DMS 273 (cell line): ENCODE results near the gene TANC1.
A peak's percentile ranks its signal among the peaks of the same experiment; 100 is the strongest.
"Not testable (repeated sequence)": the region's sequence is repeated elsewhere in the genome, so short reads cannot be mapped to it uniquely, and the experiment has no call there.

Source experiments
- DNase-seq: peaks from one replicate; lab custom pipeline; 2025; ENCODE audit not compliant: unreplicated experiment; lab: John Stamatoyannopoulos, UW

The TANC1 gene

DNA sequence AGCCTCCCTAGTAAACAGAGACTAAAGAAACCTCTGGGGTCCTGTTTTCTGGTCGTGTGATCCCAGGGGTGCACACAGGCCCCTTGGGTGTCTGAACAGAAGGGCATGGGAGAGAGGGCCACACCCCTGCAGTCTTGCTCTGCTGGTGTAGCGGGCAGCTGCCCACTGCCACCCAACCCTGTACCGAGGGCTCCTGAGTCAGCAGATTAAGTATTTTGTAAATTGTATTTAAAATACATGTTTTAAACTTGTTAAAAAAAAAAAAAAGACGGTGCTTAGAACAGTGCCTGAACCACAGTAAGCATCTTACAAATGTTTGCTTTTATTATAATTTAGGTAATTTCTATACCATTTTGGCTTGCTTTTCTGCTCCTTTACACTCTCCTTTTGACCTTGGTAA, 113.7 kb downstream of the TANC1 start:
- DNase-seq: no peak

- no peak for DNase-seq
Measured at GRCh38 chr2:159084384-159085370, 116.2 kb downstream of the TANC1 start.

DNA sequence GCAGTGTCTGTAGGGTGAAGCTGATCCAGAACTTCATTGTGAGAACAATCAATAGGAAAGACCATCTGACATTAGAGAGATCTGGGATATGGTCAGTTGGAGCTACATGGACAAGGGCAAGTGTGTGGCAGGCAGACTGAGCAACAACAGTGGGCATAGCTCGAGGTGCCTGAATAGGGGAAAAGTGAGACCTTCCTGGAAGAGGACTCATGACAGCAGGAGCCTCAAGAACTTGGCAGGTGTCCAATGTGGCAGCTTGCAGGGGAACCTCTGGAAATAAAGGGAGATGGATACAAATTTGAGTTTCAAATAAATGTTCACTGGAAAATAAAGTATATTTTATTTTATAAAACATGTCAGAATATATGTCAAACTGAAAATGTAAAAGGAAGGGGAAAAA, 117.9 kb downstream of the TANC1 start:
- DNase-seq: peak; percentile 93

DNA sequence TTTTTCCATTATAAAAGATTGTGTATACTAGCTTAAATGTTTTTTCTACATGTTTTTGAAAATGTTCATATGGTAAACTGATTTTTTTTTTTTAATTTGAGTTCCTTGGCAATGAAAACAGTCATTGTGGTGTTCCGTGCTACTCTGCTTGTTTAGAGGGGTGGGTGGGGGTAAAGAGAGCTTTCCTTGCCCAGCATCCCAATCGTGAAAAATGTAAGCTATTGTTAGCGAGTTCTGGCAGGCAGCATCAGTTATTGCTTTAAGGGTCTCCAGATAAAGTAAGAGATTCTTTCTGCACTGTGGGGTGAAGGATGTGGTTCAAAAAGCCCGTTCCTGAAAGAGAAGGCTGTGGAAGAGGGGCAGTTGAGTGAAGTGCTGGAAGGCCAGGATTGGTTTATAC, 118.4 kb downstream of the TANC1 start:
- no peak for DNase-seq

DNA sequence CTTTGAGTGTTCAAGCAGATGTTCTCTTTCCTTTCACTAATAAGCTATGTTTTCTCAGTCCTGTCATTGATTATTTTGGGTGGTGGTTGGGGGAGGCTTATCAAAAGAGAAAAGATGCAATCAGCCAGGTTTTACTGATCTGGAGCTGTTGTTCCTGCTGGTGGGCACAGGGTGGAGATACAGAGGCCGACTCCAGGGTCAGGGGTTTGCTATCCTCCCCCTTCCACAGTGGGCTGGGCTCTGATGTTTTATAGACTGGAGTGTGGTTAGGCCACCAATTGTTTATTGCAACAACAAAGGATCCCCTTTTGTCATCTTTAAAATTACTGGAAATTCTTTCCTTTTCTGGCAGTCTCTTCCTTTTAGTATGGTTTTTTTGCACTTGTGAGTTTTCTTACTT, 120.5 kb downstream of the TANC1 start:
- peak; percentile 35 for DNase-seq

GRCh38 chr2:159089543-159089942, 121.1 kb downstream of the TANC1 start:
- no peak for DNase-seq

DNA sequence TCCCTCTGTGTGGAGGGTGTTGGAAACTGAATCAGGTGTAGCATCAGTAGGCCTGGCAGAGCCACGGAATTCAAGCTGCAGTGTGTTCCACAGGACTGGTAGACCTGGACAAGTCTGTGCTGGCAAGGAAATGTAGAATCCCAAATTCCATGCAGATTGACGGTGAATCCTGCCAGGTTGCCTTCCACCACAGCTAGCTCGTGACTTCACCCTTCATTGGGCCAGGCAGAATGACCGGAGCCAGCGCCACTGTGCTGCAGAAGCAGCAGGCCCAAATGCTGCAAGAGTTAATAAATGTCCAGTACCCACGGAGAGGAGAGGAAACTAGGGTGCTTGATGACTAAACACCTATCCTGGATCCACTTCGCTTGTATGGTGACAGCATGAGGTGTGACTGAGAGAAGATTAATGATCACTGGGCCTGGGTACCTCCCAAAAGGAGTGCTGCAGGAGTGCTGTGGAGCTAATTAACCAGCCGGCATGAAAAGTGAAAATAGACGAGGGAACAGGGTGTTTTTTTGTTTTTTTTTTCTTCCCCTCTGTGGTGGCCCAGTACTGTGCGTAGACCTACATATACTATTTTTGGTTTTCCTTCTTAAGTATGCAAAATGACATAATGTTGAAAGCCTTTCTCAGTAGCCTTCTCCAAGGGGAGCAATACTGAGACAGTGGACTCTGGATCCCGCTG, 122.2 kb downstream of the TANC1 start:
- DNase-seq: peak; percentile 19

DNA sequence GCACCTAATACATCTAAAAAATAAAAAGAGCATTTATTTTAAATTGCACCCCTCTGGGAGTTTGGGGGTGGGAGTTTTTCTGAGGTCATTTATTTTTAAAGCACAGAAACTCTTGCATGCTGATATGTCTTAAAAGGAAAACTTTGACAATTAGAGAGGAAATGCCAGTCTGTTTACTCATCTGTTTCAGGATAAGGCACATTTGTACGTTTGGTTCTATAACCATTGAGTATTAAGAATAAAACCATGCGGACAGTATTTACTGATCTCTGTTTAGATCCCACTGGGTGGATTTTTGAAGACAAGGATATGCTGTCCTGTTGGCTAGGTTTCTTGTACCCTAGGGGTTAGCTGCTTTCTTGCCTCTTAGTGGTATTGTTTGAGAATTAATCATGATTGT, 122.9 kb downstream of the TANC1 start:
- DNase-seq: no peak

- DNase-seq: no peak
Measured at GRCh38 chr2:159091976-159092375, 123.5 kb downstream of the TANC1 start.

GRCh38 chr2:159093497-159093896, 125.1 kb downstream of the TANC1 start:
- DNase-seq: peak; percentile 74

DNA sequence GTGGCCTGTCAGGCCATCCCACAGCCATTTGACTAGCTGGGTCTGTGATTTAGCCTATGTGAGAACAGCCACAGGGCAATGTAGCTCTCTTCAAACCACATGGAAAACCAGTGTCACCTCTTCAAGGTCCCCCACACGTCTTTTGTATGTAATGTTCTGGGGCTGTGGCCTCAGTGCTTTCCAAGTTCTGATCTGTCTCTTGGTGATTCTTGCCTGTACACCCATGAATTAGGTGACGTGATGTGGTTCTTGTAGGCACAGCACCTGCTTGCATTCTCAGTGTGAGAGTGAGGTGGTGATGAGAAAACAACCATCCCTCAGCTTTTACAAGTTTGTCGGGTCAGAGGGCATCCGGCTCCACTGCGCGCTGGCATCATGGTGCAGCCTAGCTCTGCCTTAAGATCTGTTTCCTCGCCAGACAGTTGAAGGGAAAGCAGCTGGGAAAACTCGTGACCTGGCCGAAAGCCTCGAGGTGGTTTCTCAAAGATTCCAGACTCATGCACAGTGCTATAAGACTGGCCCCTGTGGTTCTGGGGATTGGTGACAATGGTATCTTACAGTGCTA, 125.8 kb downstream of the TANC1 start:
- DNase-seq: peak; percentile 24

GRCh38 chr2:159095813-159096212, 127.4 kb downstream of the TANC1 start:
- DNase-seq: no peak

DNA sequence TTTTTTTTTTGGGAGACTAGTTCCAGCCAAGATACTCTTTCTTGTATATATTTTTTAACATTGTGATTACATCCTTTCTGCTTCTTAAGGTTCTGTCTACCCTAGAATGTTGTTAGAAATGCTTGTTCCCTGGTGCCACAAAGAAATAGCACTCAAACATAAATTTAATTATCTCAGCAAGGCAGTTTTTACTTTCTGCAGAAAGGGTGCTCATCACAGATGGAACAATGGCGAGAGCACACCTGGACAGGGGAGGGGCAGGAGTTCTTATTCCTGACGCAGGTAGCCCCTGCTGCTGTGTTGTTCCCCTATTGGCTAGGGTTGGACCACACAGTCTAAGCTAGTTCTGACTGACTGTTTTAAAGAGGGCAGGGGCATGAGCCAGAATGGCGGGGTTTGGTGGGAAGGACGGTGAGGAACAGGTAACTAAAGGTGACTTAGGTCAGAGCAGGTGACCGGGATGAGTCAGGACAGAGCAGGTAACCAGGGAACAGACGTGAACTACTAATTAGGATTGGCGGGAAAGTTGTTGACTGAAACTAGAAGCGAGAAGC, 127.9 kb downstream of the TANC1 start:
- not testable (repeated sequence) for DNase-seq

DNA sequence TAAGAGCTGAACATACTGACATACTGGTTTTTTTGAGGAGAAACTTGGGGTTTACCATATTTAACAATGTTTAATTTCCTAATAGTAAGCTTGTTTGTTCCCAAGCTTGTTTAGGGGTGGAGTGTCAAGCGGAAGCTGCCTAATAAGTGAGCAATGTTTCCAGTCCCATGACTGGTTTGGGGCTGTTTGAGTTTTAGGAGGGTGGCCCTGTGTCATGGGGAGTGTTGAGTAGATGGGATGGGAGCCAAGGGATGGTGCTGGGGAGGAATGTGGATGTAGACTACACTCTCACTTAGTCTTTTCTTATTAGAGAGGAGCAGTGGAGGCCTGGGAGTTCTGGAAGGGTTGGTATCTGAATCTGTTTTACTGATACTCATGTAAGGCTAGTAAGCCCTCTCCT, 128.5 kb downstream of the TANC1 start:
- no peak for DNase-seq

DNA sequence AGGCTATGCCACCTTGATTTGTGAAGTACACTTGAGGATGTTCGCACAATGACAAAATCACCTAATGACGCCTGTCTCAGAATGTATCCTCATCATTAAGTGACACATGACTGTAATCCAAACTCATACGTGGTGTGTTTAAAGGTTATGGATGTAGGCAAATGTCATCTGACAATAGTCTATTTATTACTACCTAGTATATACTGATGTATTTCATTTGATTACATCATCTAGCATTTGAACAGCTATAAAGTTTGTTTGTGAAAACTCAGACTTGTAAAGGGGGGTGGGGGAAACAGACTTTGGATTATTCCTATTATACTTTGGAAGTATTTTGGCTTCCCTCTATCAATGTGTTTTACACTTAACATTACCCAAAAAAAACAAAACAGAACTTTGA, 129.9 kb downstream of the TANC1 start:
- DNase-seq: no peak

DNA sequence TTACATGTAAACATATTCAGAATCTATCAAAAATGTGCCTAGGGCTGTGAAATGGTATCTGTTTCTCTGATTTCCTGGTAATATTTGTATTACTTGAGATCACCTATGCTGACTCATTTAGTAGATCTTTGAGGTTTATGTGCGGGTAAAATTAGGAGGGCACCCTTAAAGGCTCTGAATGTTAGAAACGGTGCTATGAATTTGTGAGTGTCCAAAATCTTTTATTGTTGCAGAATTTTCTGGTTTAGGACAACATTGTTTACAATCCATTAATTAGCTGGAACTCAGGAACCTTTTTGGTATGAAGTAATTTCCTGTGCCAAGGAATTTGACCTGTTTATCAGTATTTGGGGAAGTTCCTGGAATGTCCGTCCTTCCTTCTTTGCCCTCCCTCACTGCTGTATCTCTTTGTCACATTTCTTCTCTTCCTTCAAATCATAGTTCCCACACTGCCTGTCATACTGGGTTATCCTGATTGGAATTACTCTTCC, 130.5 kb downstream of the TANC1 start:
- no peak for DNase-seq

GRCh38 chr2:159101755-159102489, 133.5 kb downstream of the TANC1 start:
- no peak for DNase-seq

GRCh38 chr2:159103411-159103810, 135.0 kb downstream of the TANC1 start:
- DNase-seq: no peak

- no peak for DNase-seq
Measured at GRCh38 chr2:159106109-159106508, 137.7 kb downstream of the TANC1 start.

DNA sequence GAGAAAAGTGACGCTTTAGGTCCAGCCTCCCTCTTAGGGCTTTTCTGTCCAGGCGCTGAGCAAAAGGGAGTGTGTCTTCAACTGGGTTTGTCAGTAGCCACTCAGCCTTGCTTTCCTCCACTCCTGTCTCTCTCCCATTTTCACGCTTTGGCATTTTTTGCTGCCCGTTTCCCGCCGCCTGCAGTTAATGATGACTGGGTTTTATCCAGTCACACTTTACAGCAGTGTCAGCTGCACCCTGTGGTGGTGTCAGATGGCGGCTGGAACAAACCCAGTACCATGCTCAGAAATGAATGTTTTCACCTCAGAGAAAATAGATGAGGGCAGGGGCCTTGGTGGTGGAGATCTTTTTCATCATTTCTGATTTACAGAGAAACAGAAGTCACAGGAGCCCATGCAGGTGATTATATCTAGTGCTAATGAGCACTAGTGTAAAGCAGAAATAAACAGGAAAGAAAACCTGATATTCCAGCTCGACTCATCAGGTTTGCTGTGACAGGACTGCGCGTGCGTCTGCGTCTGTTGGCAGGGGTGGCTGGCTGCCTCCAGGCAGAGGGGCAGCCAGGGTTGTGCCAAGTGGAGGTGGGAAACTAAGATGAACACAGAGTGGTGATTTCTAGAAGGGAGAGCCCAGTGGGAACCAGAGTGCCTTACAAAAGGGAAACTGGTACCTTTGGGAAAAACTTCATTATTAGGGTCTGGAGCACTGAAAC, 139.9 kb downstream of the TANC1 start:
- DNase-seq: no peak
